ENCODE measurements around the gene TNMD.

Gene TNMD

DNA sequence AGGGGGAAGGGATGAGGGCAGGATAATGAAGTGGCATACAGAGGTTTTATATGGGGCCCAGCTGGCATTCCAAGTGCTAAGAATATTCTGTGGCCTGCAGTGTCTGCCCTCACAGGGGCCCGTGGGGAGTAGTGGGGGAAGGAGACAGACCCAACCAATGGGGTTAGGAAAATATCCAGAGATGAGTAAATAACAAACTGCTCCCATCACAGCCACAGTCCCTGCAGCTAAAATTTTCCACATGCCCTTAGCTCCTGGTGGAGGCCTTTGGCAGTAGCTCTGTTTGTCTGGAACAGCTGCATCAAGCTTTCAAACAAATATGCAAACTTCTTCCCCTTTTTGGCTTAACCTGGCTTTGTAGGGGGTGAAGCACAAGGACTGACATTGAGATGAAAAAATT lies 62.4 kb downstream of the TNMD start:
- peaks cover 0 to 16% of the 10 kb centered on the region in 2 experiments for H3K27me3 ChIP-seq (ENCODE audit: control insufficient read depth in 1 of 2, insufficient read depth in 1 of 2, low read length in 2 of 2)
- H3K14ac ChIP-seq (ENCODE audit: low read length in 2 of 2): no peak overlapping the region
- H3K36me3 ChIP-seq (ENCODE audit: control insufficient read depth in 1 of 2, insufficient read depth in 2 of 2, low read depth in 1 of 2, low read length in 2 of 2): peaks cover 0 to 16% of the 10 kb centered on the region in 2 experiments
- peak; percentile 84 for DNase-seq
- H3K27ac ChIP-seq (ENCODE audit: low read length, poor library complexity, severe bottlenecking): peak overlapping the region; percentile 96
- H3K9ac ChIP-seq (ENCODE audit: low read length): peak overlapping the region; percentile 94
- WGBS: 0% methylated on average over 1 of the region's 1 CpG
- no peak overlapping the region for H2BK15ac ChIP-seq (ENCODE audit: low read depth, poor library complexity, severe bottlenecking)
- H3K9me3 ChIP-seq (ENCODE audit: control insufficient read depth, low read length): no peaks in the 10 kb centered on the region
- no peak overlapping the region for H2BK12ac ChIP-seq (ENCODE audit: low read length in 2 of 2)
- H3K4me1 ChIP-seq (ENCODE audit: control insufficient read depth, insufficient read depth, low read depth, low read length): peaks cover 7% of the 10 kb centered on the region
- H4K8ac ChIP-seq (ENCODE audit: low read length): no peak overlapping the region
- H3K79me1 ChIP-seq (replicated peaks; ENCODE audit: low read length, poor library complexity, severe bottlenecking): no peaks in the 10 kb centered on the region
- no peak overlapping the region for H2AFZ ChIP-seq (ENCODE audit: low read depth, low read length)
- H3K4ac ChIP-seq (ENCODE audit: low read depth in 1 of 2, low read length in 2 of 2): no peak overlapping the region
- no peak overlapping the region for H2AK5ac ChIP-seq (ENCODE audit: low read length, severe bottlenecking)
- no peak overlapping the region for H2BK5ac ChIP-seq (ENCODE audit: low read depth, low read length, poor library complexity, severe bottlenecking)
- H2BK120ac ChIP-seq (ENCODE audit: low read depth, low read length): peak overlapping the region; percentile 19
- peak overlapping the region in 1 of 2 experiments; percentile 94 for H3K18ac ChIP-seq (ENCODE audit: low read depth in 1 of 2, low read length in 2 of 2)
- H4K91ac ChIP-seq (ENCODE audit: low read length): no peak overlapping the region
- H3K23ac ChIP-seq (ENCODE audit: low read length in 2 of 2): no peak overlapping the region
- no peak overlapping the region for H3K4me2 ChIP-seq (ENCODE audit: low read length, poor library complexity, severe bottlenecking)
- H3K4me3 ChIP-seq (ENCODE audit: insufficient read depth in 1 of 2, low read depth in 1 of 2, low read length in 2 of 2): peak overlapping the region in 1 of 2 experiments; percentile 83

DNA sequence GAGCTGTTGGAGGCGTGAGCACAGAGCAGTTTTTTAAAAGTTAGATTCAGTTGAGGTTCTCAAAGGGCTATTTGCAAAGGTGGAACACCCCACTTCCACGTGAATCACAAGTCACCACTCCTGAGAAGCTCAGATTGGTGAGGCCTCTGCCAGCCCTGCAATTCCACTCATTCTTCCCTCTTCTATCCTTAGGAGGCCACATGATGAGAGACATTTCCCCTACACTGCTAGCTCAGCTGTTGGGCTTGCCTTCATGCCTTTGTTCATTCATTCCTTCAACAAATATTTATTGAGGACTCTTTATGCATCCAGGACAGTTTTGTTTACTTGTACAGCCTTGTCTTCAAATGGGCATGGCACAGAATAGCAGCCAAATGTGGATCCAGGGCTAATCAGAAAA lies 63.0 kb downstream of the TNMD start:
- Histone ChIP-seq H3K9ac (ENCODE audit: low read length) (peak overlapping the region; percentile 94), H2BK120ac (ENCODE audit: low read depth, low read length) (peak overlapping the region; percentile 27), H2AFZ (ENCODE audit: low read depth, low read length) (no peak overlapping the region), H2BK12ac (ENCODE audit: low read length in 2 of 2) (peak overlapping the region; percentile 63 to 66), H3K9me3 (ENCODE audit: control insufficient read depth, low read length) (no peaks in the 10 kb centered on the region), H2AK5ac (ENCODE audit: low read length, severe bottlenecking) (peak overlapping the region; percentile 54), H3K14ac (ENCODE audit: low read length in 2 of 2) (peak overlapping the region in 1 of 2 experiments; percentile 55), H2BK5ac (ENCODE audit: low read depth, low read length, poor library complexity, severe bottlenecking) (peak overlapping the region; percentile 96), H3K27ac (ENCODE audit: low read length, poor library complexity, severe bottlenecking) (peak overlapping the region; percentile 96), H3K4me2 (ENCODE audit: low read length, poor library complexity, severe bottlenecking) (no peak overlapping the region), H4K91ac (ENCODE audit: low read length) (peak overlapping the region; percentile 68), H3K79me1 (replicated peaks; ENCODE audit: low read length, poor library complexity, severe bottlenecking) (no peaks in the 10 kb centered on the region), H3K23ac (ENCODE audit: low read length in 2 of 2) (no peak overlapping the region), H4K8ac (ENCODE audit: low read length) (no peak overlapping the region), H3K36me3 (ENCODE audit: control insufficient read depth in 1 of 2, insufficient read depth in 2 of 2, low read depth in 1 of 2, low read length in 2 of 2) (peaks cover 0 to 20% of the 10 kb centered on the region in 2 experiments), H3K18ac (ENCODE audit: low read depth in 1 of 2, low read length in 2 of 2) (peak overlapping the region; percentile 2 to 94), H3K4me3 (ENCODE audit: insufficient read depth in 1 of 2, low read depth in 1 of 2, low read length in 2 of 2) (peak overlapping the region in 1 of 2 experiments; percentile 83), H3K27me3 (ENCODE audit: control insufficient read depth in 1 of 2, insufficient read depth in 1 of 2, low read length in 2 of 2) (peaks cover 0 to 15% of the 10 kb centered on the region in 2 experiments), H2BK15ac (ENCODE audit: low read depth, poor library complexity, severe bottlenecking) (no peak overlapping the region), H3K4me1 (ENCODE audit: control insufficient read depth, insufficient read depth, low read depth, low read length) (peaks cover 7% of the 10 kb centered on the region), H3K4ac (ENCODE audit: low read depth in 1 of 2, low read length in 2 of 2) (peak overlapping the region in 1 of 2 experiments; percentile 37)
- DNase-seq: peak; percentile 29
- 100% methylated on average over 1 of the region's 2 CpGs for WGBS

DNA sequence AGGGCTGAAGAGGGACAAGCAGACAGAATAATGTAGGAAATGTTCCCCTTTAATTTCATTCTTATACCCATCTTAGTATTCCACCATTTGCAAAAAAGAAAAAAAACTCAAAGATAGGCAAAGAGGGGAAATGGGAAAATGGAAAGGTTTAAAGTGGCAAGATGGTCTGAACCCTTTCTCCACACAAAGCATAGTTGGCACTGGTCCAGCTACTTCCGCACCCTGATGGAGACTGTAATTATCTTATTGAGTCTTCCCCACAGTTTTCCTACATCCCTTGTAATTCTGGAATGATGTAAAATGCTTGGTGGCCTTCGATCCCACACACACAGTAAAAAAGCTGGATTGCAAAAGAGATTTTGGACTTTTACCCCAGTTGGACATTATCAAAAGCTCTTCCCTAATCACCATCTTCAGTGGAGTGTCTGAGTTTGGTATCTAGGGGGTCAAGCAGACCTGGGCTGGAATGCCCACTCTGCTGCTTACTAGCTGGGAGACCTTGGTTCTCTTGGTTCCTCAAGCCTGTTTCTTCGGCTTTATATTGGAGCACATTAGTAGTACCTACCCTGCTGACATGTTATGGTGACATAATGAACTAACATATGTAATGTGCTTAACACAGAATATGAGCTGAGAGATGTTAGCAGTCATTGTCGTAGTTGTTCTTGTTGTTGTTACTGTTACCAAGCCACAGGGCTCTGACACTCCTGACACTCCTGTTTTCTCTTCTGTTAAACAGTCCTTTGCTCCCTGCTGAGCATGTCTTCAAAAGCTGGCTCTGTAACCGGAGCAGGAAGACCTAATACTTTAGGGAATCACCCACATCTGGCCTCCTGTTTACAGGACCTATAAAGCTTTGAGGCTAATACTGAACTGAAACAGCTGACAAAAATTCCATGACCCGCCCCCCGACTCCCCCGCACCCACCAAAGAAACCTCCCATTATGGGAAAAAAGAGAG lies 64.0 kb downstream of the TNMD start:
- H3K9me3 ChIP-seq (ENCODE audit: control insufficient read depth, low read length): no peaks in the 10 kb centered on the region
- peaks cover 0 to 15% of the 10 kb centered on the region in 2 experiments for H3K27me3 ChIP-seq (ENCODE audit: control insufficient read depth in 1 of 2, insufficient read depth in 1 of 2, low read length in 2 of 2)
- H3K23ac ChIP-seq (ENCODE audit: low read length in 2 of 2): no peak overlapping the region
- peaks cover 0 to 30% of the 10 kb centered on the region in 2 experiments for H3K36me3 ChIP-seq (ENCODE audit: control insufficient read depth in 1 of 2, insufficient read depth in 2 of 2, low read depth in 1 of 2, low read length in 2 of 2)
- H3K14ac ChIP-seq (ENCODE audit: low read length in 2 of 2): no peak overlapping the region
- no peak overlapping the region for H2BK12ac ChIP-seq (ENCODE audit: low read length in 2 of 2)
- H3K27ac ChIP-seq (ENCODE audit: low read length, poor library complexity, severe bottlenecking): peak overlapping the region; percentile 96
- H4K8ac ChIP-seq (ENCODE audit: low read length): peak overlapping the region; percentile 87
- no peak overlapping the region for H4K91ac ChIP-seq (ENCODE audit: low read length)
- peak overlapping the region; percentile 94 for H3K9ac ChIP-seq (ENCODE audit: low read length)
- 0% methylated on average over 2 of the region's 8 CpGs for WGBS
- H3K18ac ChIP-seq (ENCODE audit: low read depth in 1 of 2, low read length in 2 of 2): peak overlapping the region; percentile 57 to 83
- H3K4me1 ChIP-seq (ENCODE audit: control insufficient read depth, insufficient read depth, low read depth, low read length): peaks cover 7% of the 10 kb centered on the region
- no peaks in the 10 kb centered on the region for H3K79me1 ChIP-seq (replicated peaks; ENCODE audit: low read length, poor library complexity, severe bottlenecking)
- H2BK15ac ChIP-seq (ENCODE audit: low read depth, poor library complexity, severe bottlenecking): no peak overlapping the region
- DNase-seq: peak; percentile 96
- peak overlapping the region; percentile 46 to 50 for H3K4ac ChIP-seq (ENCODE audit: low read depth in 1 of 2, low read length in 2 of 2)
- H3K4me2 ChIP-seq (ENCODE audit: low read length, poor library complexity, severe bottlenecking): no peak overlapping the region
- peak overlapping the region in 1 of 2 experiments; percentile 83 for H3K4me3 ChIP-seq (ENCODE audit: insufficient read depth in 1 of 2, low read depth in 1 of 2, low read length in 2 of 2)
- no peak overlapping the region for H2AFZ ChIP-seq (ENCODE audit: low read depth, low read length)
- H2BK5ac ChIP-seq (ENCODE audit: low read depth, low read length, poor library complexity, severe bottlenecking): peak overlapping the region; percentile 5
- H2AK5ac ChIP-seq (ENCODE audit: low read length, severe bottlenecking): peak overlapping the region; percentile 91
- peak overlapping the region; percentile 19 for H2BK120ac ChIP-seq (ENCODE audit: low read depth, low read length)
